BJ (cell line): ENCODE measurements around the gene CTIF. TPM values are rescaled to one million over a fixed set of nuclear protein-coding genes. Genes with fewer than 3 reads are reported as not detected.

Experiments used
- CTCF ChIA-PET: fragments of 350-600 bp; formaldehyde crosslinking; extraction: SDS; loops from one replicate; lab custom pipeline; 2021; ENCODE audit warnings: antibody characterized with exemption, inconsistent platforms; lab: Yijun Ruan, JAX
- POLR2A ChIA-PET: fragments of 300-600 bp; sonication (Branson Sonifier 250); formaldehyde crosslinking; extraction: SDS; loops from one replicate; lab custom pipeline; 2021; ENCODE audit warnings: antibody characterized with exemption; lab: Charles Lee
- DNase-seq: peaks from one replicate; pipeline ENCODE4 v3.0.0-alpha.2; 2011; ENCODE audit warnings: low read depth
- H3K27me3 ChIP-seq: 2 replicates; pipeline ENCODE4 v1.6.0; 2011; ENCODE audit warnings: low read length; ENCODE audit not compliant: control insufficient read depth, insufficient read depth
- H3K36me3 ChIP-seq: 2 replicates; pipeline ENCODE4 v1.5.1; 2011; ENCODE audit warnings: low read length; ENCODE audit not compliant: control insufficient read depth, insufficient read depth
- H3K4me3 ChIP-seq: 2 replicates; pipeline ENCODE4 v1.5.1; 2011; ENCODE audit warnings: low read depth, mild to moderate bottlenecking, control low read depth, low read length
- polyA plus RNA-seq: library from polyadenylated mRNA; depleted of rRNA; stranded (reverse); fragments of >200 nt; gene quantifications from 2 replicates; pipeline ENCODE4 v1.2.3, GENCODE V29; 2011
- TF ChIP-seq, protein P1 (sequence below): IDR thresholded peaks from 2 replicates; pipeline ENCODE4 v1.5.1; 2011; ENCODE audit warnings: low read depth, mild to moderate bottlenecking, control low read depth, inconsistent platforms, low read length, moderate library complexity; ENCODE audit not compliant: insufficient read depth

CTIF gene
- polyA plus RNA-seq, 1 experiment: 105 TPM

- Histone ChIP-seq H3K36me3 (peaks cover 28% of the 10 kb centered on the region), H3K27me3 (no peaks in the 10 kb centered on the region), H3K4me3 (no peak overlapping the region)
- POLR2A ChIA-PET: no interaction called here
- no peak for DNase-seq
- TF ChIP-seq, protein P1, sequence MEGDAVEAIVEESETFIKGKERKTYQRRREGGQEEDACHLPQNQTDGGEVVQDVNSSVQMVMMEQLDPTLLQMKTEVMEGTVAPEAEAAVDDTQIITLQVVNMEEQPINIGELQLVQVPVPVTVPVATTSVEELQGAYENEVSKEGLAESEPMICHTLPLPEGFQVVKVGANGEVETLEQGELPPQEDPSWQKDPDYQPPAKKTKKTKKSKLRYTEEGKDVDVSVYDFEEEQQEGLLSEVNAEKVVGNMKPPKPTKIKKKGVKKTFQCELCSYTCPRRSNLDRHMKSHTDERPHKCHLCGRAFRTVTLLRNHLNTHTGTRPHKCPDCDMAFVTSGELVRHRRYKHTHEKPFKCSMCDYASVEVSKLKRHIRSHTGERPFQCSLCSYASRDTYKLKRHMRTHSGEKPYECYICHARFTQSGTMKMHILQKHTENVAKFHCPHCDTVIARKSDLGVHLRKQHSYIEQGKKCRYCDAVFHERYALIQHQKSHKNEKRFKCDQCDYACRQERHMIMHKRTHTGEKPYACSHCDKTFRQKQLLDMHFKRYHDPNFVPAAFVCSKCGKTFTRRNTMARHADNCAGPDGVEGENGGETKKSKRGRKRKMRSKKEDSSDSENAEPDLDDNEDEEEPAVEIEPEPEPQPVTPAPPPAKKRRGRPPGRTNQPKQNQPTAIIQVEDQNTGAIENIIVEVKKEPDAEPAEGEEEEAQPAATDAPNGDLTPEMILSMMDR: no peak
- CTCF ChIA-PET: interaction anchor here (1.8 kb wide), 1 partner anchor 11 kb away, joined by 6 read pairs; no protein-coding TSS in a partner anchor
These were observed 227.7 kb downstream of the CTIF start for GRCh38 chr18:48766487-48766886.

GRCh38 chr18:48767090-48767690 lies 228.4 kb downstream of the CTIF start:
- CTCF ChIA-PET: interaction anchor here (1.8 kb wide), 1 partner anchor 10 kb away, joined by 6 read pairs; no protein-coding TSS in a partner anchor
- H3K27me3 ChIP-seq: no peaks in the 10 kb centered on the region

GRCh38 chr18:48769006-48769636 lies 230.3 kb downstream of the CTIF start:
- POLR2A ChIA-PET: no interaction called here
- CTCF ChIA-PET: interaction anchor here (0.6 to 1.4 kb wide), 3 partner anchors 7 to 283 kb away, joined by 3 to 4 read pairs (median 4); no protein-coding TSS in a partner anchor
- no peak for DNase-seq
- TF ChIP-seq, protein P1: no peak
- H3K36me3 ChIP-seq: peaks cover 23% of the 10 kb centered on the region
- no peak overlapping the region for H3K4me3 ChIP-seq
- no peaks in the 10 kb centered on the region for H3K27me3 ChIP-seq

More at GRCh38 chr18:48767090-48767690, 228.4 kb downstream of the CTIF start:
- TF ChIP-seq, protein P1: no peak
- Histone ChIP-seq H3K4me3 (no peak overlapping the region), H3K36me3 (peaks cover 23% of the 10 kb centered on the region)
- peak; percentile 88 for DNase-seq
- POLR2A ChIA-PET: interaction anchor here (0.6 to 0.7 kb wide), 2 partner anchors 31 to 268 kb away, joined by 3 read pairs; no protein-coding TSS in a partner anchor

- ChIA-PET CTCF (interaction anchor here (1.2 kb wide), 1 partner anchor 295 kb away, joined by 4 read pairs; no protein-coding TSS in a partner anchor), POLR2A (no interaction called here)
- peaks cover 27% of the 10 kb centered on the region for H3K36me3 ChIP-seq
- no peak overlapping the region for H3K4me3 ChIP-seq
- no peaks in the 10 kb centered on the region for H3K27me3 ChIP-seq
- DNase-seq: no peak
- TF ChIP-seq, protein P1: no peak
These were observed 231.4 kb downstream of the CTIF start for GRCh38 chr18:48770243-48770642.
